Testis (tissue), 3 donors: Measurements from ENCODE around the gene GAS2L3. TPM values are rescaled to one million over a fixed set of nuclear protein-coding genes. Genes with fewer than 3 reads are reported as not detected.

Experiments
- DNase-seq: peaks from one replicate; pipeline ENCODE4 v3.0.0-alpha.2; 2019
- H3K27ac ChIP-seq, 2 donors: fragments of 200-600 bp; sonication (generic); one replicate each; pipeline ENCODE4 v1.5.1; 2019
- H3K27me3 ChIP-seq: fragments of 200-600 bp; sonication (generic); one replicate; pipeline ENCODE4 v1.5.1; 2019
- H3K36me3 ChIP-seq: fragments of 200-600 bp; sonication (generic); one replicate; pipeline ENCODE4 v1.5.1; 2017; ENCODE audit warnings: low read depth; ENCODE audit errors: missing control alignments
- H3K4me1 ChIP-seq: fragments of 200-600 bp; sonication (generic); one replicate; pipeline ENCODE4 v1.5.1; 2019
- H3K4me3 ChIP-seq, 2 donors: fragments of 200-600 bp; sonication (generic); one replicate each; pipeline ENCODE4 v1.5.1; 2017 to 2019
- H3K9me3 ChIP-seq: fragments of 200-600 bp; sonication (generic); one replicate; pipeline ENCODE4 v1.5.1; 2017
- POLR2A ChIP-seq: fragments of 450-650 bp; IDR thresholded peaks from one replicate; pipeline ENCODE4 v1.6.1; 2017; ENCODE audit warnings: antibody characterized with exemption, mild to moderate bottlenecking, moderate library complexity
- WGBS, 2 donors: methylation state at CpG; one replicate each; pipeline ENCODE4 v1.1.5; 2018; 5-methylcytosine and 5-hydroxymethylcytosine counted together
- intact Hi-C: fragments of 100-400 bp; cut with DNase I; formaldehyde crosslinking; loops from one replicate; pipeline ENCODE4 v1.15.1; 2023; ENCODE audit warnings: low total_unique reads
- polyA plus RNA-seq: library from polyadenylated mRNA; stranded (reverse); fragments of 350-450 nt; fragmentation: Illumina TruSeq; extraction: RNeasy Lipid Tissue Mini Kit (QIAGEN cat#74804); gene quantifications from one replicate; pipeline ENCODE4 v1.2.3, GENCODE V29; 2014; ENCODE audit warnings: low read depth, low replicate concordance; ENCODE audit not compliant: insufficient read depth
- total RNA-seq, 2 donors: library from RNA; depleted of rRNA; stranded (reverse); fragments of >200 nt; gene quantifications; one replicate each; pipeline ENCODE4 v1.2.3, GENCODE V29; 2016
- TF ChIP-seq, protein P1 (sequence below), 3 experiments: fragments of 450-650 bp in 2 of 3; fragments of 200-600 bp in 1 of 3; sonication (generic) in 1 of 3; IDR thresholded peaks; one replicate each; pipeline ENCODE4 v1.5.1; 2016 to 2019; ENCODE audit warnings: antibody characterized with exemption in 3 of 3, mild to moderate bottlenecking in 2 of 3, moderate library complexity in 1 of 3

GAS2L3 gene
- total and polyA plus RNA-seq, 3 donors from 2014 or later, result 9.7 to 11.8 (median 10.4) TPM

DNA sequence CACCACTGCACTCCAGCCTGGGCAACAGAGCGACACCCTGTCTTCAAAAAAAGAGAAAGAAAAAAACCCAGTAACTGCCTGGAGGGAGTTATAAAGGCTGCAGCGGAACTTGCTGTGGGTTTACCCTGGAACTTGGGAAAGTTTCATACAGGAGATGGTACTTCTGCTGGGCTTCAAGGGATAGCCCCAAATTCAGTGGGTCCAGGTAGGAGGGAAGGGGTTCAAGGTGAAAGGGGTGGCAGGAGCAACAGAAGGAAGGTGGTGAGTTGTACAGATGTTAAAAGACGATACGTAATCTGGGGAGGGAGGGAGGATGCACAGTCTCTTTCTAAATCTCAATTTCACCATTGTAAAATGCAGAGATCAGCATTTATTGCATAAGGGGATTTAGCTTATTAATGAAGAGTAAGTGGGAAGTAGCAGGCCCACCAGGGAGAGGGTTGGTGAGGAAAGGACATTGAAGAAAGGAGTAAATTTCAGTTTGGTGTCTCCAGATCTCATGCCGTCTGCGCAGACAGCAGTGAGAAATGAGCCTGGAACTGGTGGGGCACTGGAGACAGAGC lies 8.5 kb upstream of the GAS2L3 start:
- DNase-seq, result no peak
- intact Hi-C loops, result no loop called here
- no peak for TF ChIP-seq POLR2A
- TF ChIP-seq, protein P1, sequence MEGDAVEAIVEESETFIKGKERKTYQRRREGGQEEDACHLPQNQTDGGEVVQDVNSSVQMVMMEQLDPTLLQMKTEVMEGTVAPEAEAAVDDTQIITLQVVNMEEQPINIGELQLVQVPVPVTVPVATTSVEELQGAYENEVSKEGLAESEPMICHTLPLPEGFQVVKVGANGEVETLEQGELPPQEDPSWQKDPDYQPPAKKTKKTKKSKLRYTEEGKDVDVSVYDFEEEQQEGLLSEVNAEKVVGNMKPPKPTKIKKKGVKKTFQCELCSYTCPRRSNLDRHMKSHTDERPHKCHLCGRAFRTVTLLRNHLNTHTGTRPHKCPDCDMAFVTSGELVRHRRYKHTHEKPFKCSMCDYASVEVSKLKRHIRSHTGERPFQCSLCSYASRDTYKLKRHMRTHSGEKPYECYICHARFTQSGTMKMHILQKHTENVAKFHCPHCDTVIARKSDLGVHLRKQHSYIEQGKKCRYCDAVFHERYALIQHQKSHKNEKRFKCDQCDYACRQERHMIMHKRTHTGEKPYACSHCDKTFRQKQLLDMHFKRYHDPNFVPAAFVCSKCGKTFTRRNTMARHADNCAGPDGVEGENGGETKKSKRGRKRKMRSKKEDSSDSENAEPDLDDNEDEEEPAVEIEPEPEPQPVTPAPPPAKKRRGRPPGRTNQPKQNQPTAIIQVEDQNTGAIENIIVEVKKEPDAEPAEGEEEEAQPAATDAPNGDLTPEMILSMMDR (IDR thresholded peaks at IDR 0.05), result no peak
- Histone ChIP-seq H3K4me3 (no peak overlapping the region), H3K27me3 (no peaks in the 10 kb centered on the region), H3K4me1 (peaks cover 11% of the 10 kb centered on the region), H3K9me3 (no peaks in the 10 kb centered on the region), H3K36me3 (no peaks in the 10 kb centered on the region), H3K27ac (no peak overlapping the region)
- WGBS, 2 donors, result 91 to 95% methylated on average over 5 to 6 of the region's 6 CpGs

DNA sequence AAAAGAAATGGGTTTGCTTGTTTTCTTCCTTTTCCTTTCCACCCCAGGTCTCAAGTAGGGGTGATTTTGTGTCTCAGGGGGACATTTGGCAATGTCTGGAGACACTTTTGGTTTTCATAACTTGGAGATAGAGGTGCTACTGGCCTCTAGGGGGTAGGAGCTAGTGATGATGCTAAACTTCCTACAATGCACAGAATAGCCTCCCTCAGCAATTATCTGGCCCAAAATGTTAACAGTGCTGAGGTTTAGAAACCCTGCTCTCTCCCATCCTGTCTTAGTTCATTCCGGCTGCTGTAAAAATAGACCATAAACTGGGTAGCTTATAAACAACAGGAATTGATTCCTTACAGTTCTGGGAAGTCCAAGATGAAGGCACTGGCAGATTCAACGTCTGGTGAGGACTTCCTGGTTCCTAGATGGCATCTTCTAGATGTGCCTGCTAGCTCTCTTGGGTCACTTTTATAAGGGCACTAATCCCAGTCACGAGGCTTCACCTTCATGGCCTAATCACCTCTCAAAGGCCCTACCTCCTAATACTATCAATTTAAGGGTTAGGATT lies 7.4 kb upstream of the GAS2L3 start:
- Histone ChIP-seq H3K27ac (no peak overlapping the region), H3K4me1 (peaks cover 11% of the 10 kb centered on the region), H3K9me3 (no peaks in the 10 kb centered on the region), H3K27me3 (no peaks in the 10 kb centered on the region), H3K36me3 (no peaks in the 10 kb centered on the region), H3K4me3 (no peak overlapping the region)
- no peak for DNase-seq
- intact Hi-C loops, result no loop called here
- WGBS, 2 donors, result 90% methylated on average over 3 of the region's 3 CpGs
- TF ChIP-seq, protein P1 (IDR thresholded peaks at IDR 0.05), result no peak

DNA sequence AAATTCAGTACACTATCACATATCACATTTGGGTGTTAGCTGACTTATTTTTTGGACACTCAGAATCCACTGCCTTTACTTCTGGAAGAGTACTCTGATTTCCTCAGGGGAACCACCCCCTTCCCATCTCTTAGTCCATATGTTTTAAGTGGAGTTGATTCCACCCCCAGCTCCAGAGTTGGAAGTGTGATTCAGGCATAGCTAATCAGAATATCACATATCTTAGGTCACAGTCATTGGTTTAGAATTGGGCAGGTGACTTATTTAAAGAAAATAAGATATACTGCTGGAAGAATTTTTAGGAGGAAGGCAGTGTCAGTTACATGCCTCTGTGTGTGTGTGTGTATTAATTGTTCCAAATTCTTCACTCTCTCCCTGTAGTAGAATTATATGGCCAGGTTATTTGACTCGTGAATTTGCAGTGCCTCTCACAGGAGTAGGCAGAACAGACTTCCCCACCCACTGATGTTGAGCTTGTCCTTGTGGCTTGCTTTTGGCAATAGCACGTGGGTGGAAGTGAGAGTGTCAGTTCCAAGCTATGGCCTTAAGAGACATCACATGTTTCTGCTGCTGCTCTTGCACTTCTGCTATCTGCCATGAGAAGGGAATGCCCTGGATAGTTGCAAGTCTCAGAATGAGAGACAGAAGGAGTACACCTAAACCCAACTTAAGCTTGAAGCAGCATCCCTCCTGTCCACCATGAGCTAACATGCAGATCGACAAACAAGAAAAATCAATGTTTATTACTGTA lies 6.4 kb upstream of the GAS2L3 start:
- Histone ChIP-seq H3K36me3 (no peaks in the 10 kb centered on the region), H3K4me3 (no peak overlapping the region), H3K9me3 (no peaks in the 10 kb centered on the region), H3K27ac (no peak overlapping the region), H3K4me1 (peaks cover 11% of the 10 kb centered on the region), H3K27me3 (no peaks in the 10 kb centered on the region)
- DNase-seq, result peak; percentile 39
- TF ChIP-seq, protein P1 (IDR thresholded peaks at IDR 0.05), result no peak
- no peak for TF ChIP-seq POLR2A
- intact Hi-C loops, result no loop called here
- WGBS, 2 donors, result 49 to 52% methylated on average over 3 of the region's 3 CpGs

DNA sequence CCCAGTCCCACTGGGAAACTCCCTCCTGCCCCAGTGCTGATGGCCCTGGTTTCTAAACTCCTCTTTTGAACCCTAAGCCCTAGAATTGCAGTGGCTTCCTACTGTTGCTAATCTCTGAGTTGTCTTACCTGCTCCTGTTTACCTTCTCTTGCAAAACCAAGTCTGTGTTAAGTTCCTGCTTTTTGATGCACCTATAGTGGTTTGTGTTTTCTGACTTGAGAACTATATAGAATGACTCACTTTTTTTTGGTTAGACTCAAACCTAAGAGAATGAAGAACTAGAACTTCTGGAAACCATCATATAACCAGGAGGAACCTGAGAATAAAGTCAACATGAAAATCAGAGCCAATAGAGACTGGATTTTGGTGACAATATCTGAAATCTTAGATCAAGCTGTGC lies 5.5 kb upstream of the GAS2L3 start:
- intact Hi-C loops, result no loop called here
- H3K27ac ChIP-seq, result no peak overlapping the region
- H3K4me3 ChIP-seq, result no peak overlapping the region
- DNase-seq, result no peak
- H3K4me1 ChIP-seq, result peaks cover 11% of the 10 kb centered on the region
- TF ChIP-seq, protein P1 (IDR thresholded peaks at IDR 0.05), result no peak
- no peak for TF ChIP-seq POLR2A
- no peaks in the 10 kb centered on the region for H3K36me3 ChIP-seq
- H3K9me3 ChIP-seq, result no peaks in the 10 kb centered on the region
- H3K27me3 ChIP-seq, result no peaks in the 10 kb centered on the region
